Lung (tissue), 12 donors: ENCODE results near the gene DSG2. TPM values are rescaled to one million over a fixed set of nuclear protein-coding genes. Genes with fewer than 3 reads are reported as not detected.

Experiments
- ATAC-seq: fragments of 200-7000 bp; cut with Tn5 transposase; one replicate; pipeline ENCODE4 v1.9.1; 2020; ENCODE audit warnings: moderate number of reproducible peaks; ENCODE audit not compliant: insufficient read depth, low FRiP score
- DNase-seq, 3 donors: peaks; one replicate each; pipeline ENCODE4 v3.0.0-alpha.2; 2013 to 2017
- H3K27ac ChIP-seq, 2 donors: one replicate each; pipeline ENCODE4 v1.5.1; 2013; ENCODE audit warnings: mild to moderate bottlenecking in 2 of 2, moderate library complexity in 2 of 2, control low read depth in 1 of 2, inconsistent platforms in 1 of 2, low read depth in 1 of 2, low read length in 1 of 2
- H3K27me3 ChIP-seq, 3 donors: one replicate each; pipeline ENCODE4 v1.5.1; 2013; ENCODE audit warnings: low read length in 2 of 3; ENCODE audit not compliant: control insufficient read depth in 3 of 3, insufficient read depth in 3 of 3
- H3K36me3 ChIP-seq, 4 donors: one replicate each; pipeline ENCODE4 v1.5.1; 2013; ENCODE audit warnings: low read length in 4 of 4, mild to moderate bottlenecking in 1 of 4, moderate library complexity in 1 of 4; ENCODE audit not compliant: control insufficient read depth in 4 of 4, insufficient read depth in 4 of 4
- H3K4me1 ChIP-seq, 5 donors: one replicate each; pipeline ENCODE4 v1.5.1; 2013; ENCODE audit warnings: low read length in 5 of 5, mild to moderate bottlenecking in 2 of 5, moderate library complexity in 1 of 5; ENCODE audit not compliant: control insufficient read depth in 5 of 5, insufficient read depth in 5 of 5
- H3K4me3 ChIP-seq: one replicate; pipeline ENCODE4 v1.5.1; 2013; ENCODE audit warnings: mild to moderate bottlenecking, control low read depth, moderate library complexity
- H3K9ac ChIP-seq, 2 donors: one replicate each; pipeline ENCODE4 v1.5.1; 2013; ENCODE audit warnings: low read length in 2 of 2, control low read depth in 1 of 2; ENCODE audit not compliant: insufficient read depth in 1 of 2
- H3K9me3 ChIP-seq, 4 donors: one replicate each; pipeline ENCODE4 v1.5.1; 2013; ENCODE audit warnings: low read length in 3 of 4, mild to moderate bottlenecking in 1 of 4, moderate library complexity in 1 of 4; ENCODE audit not compliant: control insufficient read depth in 4 of 4, insufficient read depth in 3 of 4
- WGBS, 2 donors: extraction: QIAGEN DNeasy Blood & Tissue Kit; methylation state at CpG; one replicate each; pipeline ENCODE4 v1.1.7; 2013; 5-methylcytosine and 5-hydroxymethylcytosine counted together
- polyA plus RNA-seq, 2 donors: library from polyadenylated mRNA; stranded (reverse); fragments of 200-250 nt; gene quantifications; one replicate each; pipeline ENCODE4 v1.2.1, GENCODE V29; 2013
- total RNA-seq, 2 donors: library from RNA; depleted of rRNA in 1 of 2; stranded (reverse); fragments of >200 nt in 1 of 2; gene quantifications; one replicate each; pipeline ENCODE4 v1.2.1, GENCODE V29; 2014 to 2021
- TF ChIP-seq, protein P1 (sequence below): IDR thresholded peaks from 2 replicates; pipeline ENCODE4 v1.5.1; 2012; ENCODE audit warnings: mild to moderate bottlenecking; ENCODE audit errors: control extremely low read depth, extremely low read depth
- donor health status: control.
- donor health status: control.
- donor health status: Bipolar disorder and iron deficiency.
- donor health status: healthy.
- donor health status: DM: yes; HTN: yes; CAD: no.

Gene DSG2
- total and polyA plus RNA-seq, 4 donors, result 8.9 to 28.0 (median 21.6) TPM

DNA sequence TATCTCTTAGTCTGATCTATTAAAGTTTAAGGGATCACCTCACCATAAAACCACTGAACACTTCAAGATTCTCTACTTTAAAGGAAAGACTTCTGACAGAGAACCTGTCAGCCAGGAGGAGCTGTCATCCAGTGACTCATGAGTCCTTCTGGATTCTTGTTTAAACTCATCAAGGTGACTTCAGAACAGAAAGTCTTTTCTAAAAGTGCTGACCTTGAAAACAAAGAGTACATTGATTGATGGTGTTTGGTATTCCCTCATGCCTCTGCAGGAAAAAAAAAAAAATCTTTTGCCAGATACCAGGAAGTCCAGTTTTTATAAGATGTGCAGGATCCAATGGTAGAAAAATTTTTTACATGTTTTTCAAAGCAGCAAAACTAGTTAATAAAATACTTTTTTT is 12.3 kb downstream of the DSG2 start:
- Histone ChIP-seq H3K9me3 (no peaks in the 10 kb centered on the region), H3K4me1 (peaks cover 0 to 12% (median 0%) of the 10 kb centered on the region in 5 donors), H3K27me3 (no peaks in the 10 kb centered on the region), H3K27ac (no peak overlapping the region), H3K9ac (no peak overlapping the region), H3K4me3 (no peak overlapping the region), H3K36me3 (no peaks in the 10 kb centered on the region)
- TF ChIP-seq, protein P1, sequence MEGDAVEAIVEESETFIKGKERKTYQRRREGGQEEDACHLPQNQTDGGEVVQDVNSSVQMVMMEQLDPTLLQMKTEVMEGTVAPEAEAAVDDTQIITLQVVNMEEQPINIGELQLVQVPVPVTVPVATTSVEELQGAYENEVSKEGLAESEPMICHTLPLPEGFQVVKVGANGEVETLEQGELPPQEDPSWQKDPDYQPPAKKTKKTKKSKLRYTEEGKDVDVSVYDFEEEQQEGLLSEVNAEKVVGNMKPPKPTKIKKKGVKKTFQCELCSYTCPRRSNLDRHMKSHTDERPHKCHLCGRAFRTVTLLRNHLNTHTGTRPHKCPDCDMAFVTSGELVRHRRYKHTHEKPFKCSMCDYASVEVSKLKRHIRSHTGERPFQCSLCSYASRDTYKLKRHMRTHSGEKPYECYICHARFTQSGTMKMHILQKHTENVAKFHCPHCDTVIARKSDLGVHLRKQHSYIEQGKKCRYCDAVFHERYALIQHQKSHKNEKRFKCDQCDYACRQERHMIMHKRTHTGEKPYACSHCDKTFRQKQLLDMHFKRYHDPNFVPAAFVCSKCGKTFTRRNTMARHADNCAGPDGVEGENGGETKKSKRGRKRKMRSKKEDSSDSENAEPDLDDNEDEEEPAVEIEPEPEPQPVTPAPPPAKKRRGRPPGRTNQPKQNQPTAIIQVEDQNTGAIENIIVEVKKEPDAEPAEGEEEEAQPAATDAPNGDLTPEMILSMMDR, result no peak
- no peak for ATAC-seq
- no peak for DNase-seq

DNA sequence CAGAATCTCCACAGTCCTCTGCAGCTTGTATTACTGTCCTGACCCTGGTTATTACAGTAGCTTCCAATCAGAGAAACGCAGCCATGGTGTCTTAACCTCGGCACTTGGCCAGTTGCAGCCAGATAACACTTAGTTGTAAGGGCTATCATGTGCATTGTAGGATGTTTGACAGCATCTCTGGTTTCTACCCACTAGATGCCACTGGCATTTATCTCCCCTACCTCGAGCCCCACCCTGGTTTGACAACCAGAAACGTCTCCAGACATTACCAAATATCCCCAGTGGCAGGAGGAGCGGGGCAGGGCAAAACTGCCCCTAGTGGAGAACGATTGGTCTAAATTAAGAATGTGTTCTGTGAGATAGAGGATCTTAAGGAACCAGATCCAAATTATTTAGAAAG is 13.1 kb downstream of the DSG2 start:
- DNase-seq, result no peak
- WGBS, 2 donors, result 62 to 67% methylated on average over 6 of the region's 6 CpGs
- TF ChIP-seq, protein P1, result no peak
- H3K27me3 ChIP-seq, result no peaks in the 10 kb centered on the region
- H3K4me1 ChIP-seq, result peaks cover 0 to 12% (median 0%) of the 10 kb centered on the region in 5 donors
- H3K9me3 ChIP-seq, result no peaks in the 10 kb centered on the region
- no peak overlapping the region for H3K27ac ChIP-seq
- H3K36me3 ChIP-seq, result no peaks in the 10 kb centered on the region
- no peak overlapping the region for H3K4me3 ChIP-seq
- ATAC-seq, result no peak
- H3K9ac ChIP-seq, result no peak overlapping the region

DNA sequence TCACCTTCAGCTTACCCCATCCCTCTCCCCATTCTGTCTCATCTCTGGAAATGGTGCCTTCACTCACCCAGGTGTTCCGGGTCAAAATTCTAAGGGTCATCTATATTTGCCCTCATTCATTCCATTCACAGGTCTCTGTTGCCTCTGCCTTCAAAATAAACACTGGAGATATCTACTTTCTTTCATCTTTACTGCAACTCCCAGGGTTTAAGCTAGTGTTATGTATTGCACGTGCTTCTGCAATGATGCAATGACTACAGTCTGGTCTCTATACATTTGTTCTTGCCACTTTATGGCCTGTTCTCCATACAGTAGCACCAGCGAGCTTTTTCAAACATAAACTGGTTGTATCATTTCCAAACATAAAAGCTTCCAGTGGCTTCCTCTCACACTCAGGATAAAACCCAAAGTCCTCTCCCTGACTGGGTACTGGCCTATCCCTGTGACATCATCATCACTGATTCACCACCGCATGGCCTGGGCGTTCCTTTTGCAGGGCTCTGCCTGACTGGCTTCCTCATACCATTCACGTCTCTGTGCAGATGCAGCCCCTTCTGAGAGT is 14.3 kb downstream of the DSG2 start:
- DNase-seq (no peak), ATAC-seq (no peak)
- peaks cover 0 to 12% (median 0%) of the 10 kb centered on the region in 5 donors for H3K4me1 ChIP-seq
- H3K36me3 ChIP-seq, result no peaks in the 10 kb centered on the region
- 67 to 68% methylated on average over 6 of the region's 6 CpGs for WGBS, 2 donors
- no peak overlapping the region for H3K9ac ChIP-seq
- no peaks in the 10 kb centered on the region for H3K9me3 ChIP-seq
- no peak overlapping the region for H3K27ac ChIP-seq
- TF ChIP-seq, protein P1, result no peak
- no peak overlapping the region for H3K4me3 ChIP-seq
- H3K27me3 ChIP-seq, result no peaks in the 10 kb centered on the region
